Right forelimb (tissue), 1 donor: Measurements from ENCODE around the gene SLC1A2.
A peak's percentile ranks its signal among the peaks of the same experiment; 100 is the strongest.

Source experiments
- DNase-seq: peaks from one replicate; pipeline ENCODE4 v3.0.0-alpha.2; 2018

SLC1A2 gene

GRCh38 chr11:35419184-35419829 is at the start of gene SLC1A2:
Gene SLC1A2 (minus strand): TSS chr11:35419558. CDS start chr11:35418966, 592 bp downstream.
- DNase-seq, result peak; percentile 67

- DNase-seq, result no peak
Observed at GRCh38 chr11:35466058-35466457, 46.7 kb upstream of the SLC1A2 start.

GRCh38 chr11:35464308-35464707 is 45.0 kb upstream of the SLC1A2 start:
- no peak for DNase-seq

GRCh38 chr11:35463331-35463751 is 44.0 kb upstream of the SLC1A2 start:
- DNase-seq, result no peak

- DNase-seq, result no peak
Observed at GRCh38 chr11:35461917-35462538, 42.7 kb upstream of the SLC1A2 start.

GRCh38 chr11:35459489-35459888 is 40.1 kb upstream of the SLC1A2 start:
- no peak for DNase-seq

- DNase-seq, result no peak
Observed at GRCh38 chr11:35458846-35459245, 39.5 kb upstream of the SLC1A2 start.

GRCh38 chr11:35454362-35454761 is 35.0 kb upstream of the SLC1A2 start:
- no peak for DNase-seq

- no peak for DNase-seq
Observed at GRCh38 chr11:35436581-35437250, 17.4 kb upstream of the SLC1A2 start.

- DNase-seq, result no peak
Observed at GRCh38 chr11:35433588-35433987, 14.2 kb upstream of the SLC1A2 start.

GRCh38 chr11:35432464-35432863 is 13.1 kb upstream of the SLC1A2 start:
- DNase-seq, result no peak

- DNase-seq, result peak; percentile 73
Observed at GRCh38 chr11:35427071-35427470, 7.7 kb upstream of the SLC1A2 start.

- DNase-seq, result no peak
Observed at GRCh38 chr11:35426351-35426750, 7.0 kb upstream of the SLC1A2 start.

- no peak for DNase-seq
Observed at GRCh38 chr11:35425603-35426212, 6.3 kb upstream of the SLC1A2 start.

- no peak for DNase-seq
Observed at GRCh38 chr11:35424157-35424940, 5.0 kb upstream of the SLC1A2 start.

GRCh38 chr11:35420371-35420770 is 1.0 kb upstream of the SLC1A2 start:
- DNase-seq, result no peak

GRCh38 chr11:35419830-35420333 is 524 bp upstream of the SLC1A2 start:
- DNase-seq, result no peak

- peak; percentile 54 for DNase-seq
Observed at GRCh38 chr11:35418282-35419183, 825 bp downstream of the SLC1A2 start.

GRCh38 chr11:35415487-35415886 is 3.9 kb downstream of the SLC1A2 start:
- no peak for DNase-seq

- no peak for DNase-seq
Observed at GRCh38 chr11:35414776-35415175, 4.6 kb downstream of the SLC1A2 start.

- DNase-seq, result no peak
Observed at GRCh38 chr11:35414311-35414710, 5.0 kb downstream of the SLC1A2 start.

- no peak for DNase-seq
Observed at GRCh38 chr11:35413598-35413997, 5.8 kb downstream of the SLC1A2 start.
